Measurements from ENCODE around the gene CREB3L2. TPM values are rescaled to one million over a fixed set of nuclear protein-coding genes. Genes with fewer than 3 reads are reported as not detected.

The CREB3L2 gene
- total and polyA plus RNA-seq, 10 of the 15 experiments (the other 5 are each of a cell fraction or from before 2014, with no cell fraction given): 6.4 to 67.1 (median 26.2) TPM

DNA sequence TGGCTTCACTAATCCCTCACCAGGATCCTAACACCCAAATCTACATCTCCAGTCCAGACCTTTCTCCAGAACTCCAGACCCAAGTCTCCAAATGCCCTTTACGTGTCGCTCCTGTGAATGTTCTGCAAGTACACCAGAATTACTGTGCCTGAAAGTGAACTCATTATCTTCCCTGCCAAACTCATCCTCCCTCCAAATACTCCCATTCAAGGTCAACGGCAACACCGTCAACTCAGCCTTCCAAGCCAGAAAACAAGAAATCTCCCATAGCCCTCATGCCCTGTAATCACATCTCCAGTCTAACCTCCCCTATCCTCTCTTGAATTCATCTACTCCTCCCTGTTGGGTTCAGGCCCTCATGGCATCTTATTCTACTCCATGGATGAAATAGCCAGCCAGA lies 12.3 kb downstream of the CREB3L2 start:
- Histone ChIP-seq H2AFZ (ENCODE audit: control insufficient read depth, low read depth, low read length) (no peak overlapping the region), H3K27ac (ENCODE audit: control insufficient read depth, insufficient read depth) (peak overlapping the region; percentile 95; the same call in 1 of the 2 replicates), H3K4me2 (ENCODE audit: control insufficient read depth, insufficient read depth) (peak overlapping the region; percentile 76), H3K9ac (ENCODE audit: control insufficient read depth, insufficient read depth, low read length) (no peak overlapping the region), H3K4me3 (no peak overlapping the region), H3K4me1 (ENCODE audit: control insufficient read depth, insufficient read depth, low read length) (peaks cover 73% of the 10 kb centered on the region), H3K79me2 (ENCODE audit: control insufficient read depth, insufficient read depth, low read length) (peaks cover 96% of the 10 kb centered on the region), H3K36me3 (ENCODE audit: control insufficient read depth in 2 of 2, insufficient read depth in 2 of 2, low read length in 1 of 2) (peaks cover 2 to 5% of the 10 kb centered on the region in 2 experiments), H4K20me1 (ENCODE audit: control insufficient read depth, insufficient read depth) (no peaks in the 10 kb centered on the region), H3K9me3 (replicated peaks; ENCODE audit: control insufficient read depth, insufficient read depth, low read length) (peaks cover 2% of the 10 kb centered on the region; the same call in 2 of the 3 replicates), H3K27me3 (replicated peaks in 1 of 2; ENCODE audit: control insufficient read depth in 2 of 2, insufficient read depth in 2 of 2, low read length in 1 of 2) (no peaks in the 10 kb centered on the region)
- BruUV-seq (replicated peaks): no TSS peak
- ChIA-PET SMC1A (ENCODE audit: uncharacterized antibody, unreplicated experiment) (interaction anchor here (4.0 to 23.6 kb wide), 2 partner anchors 12 to 86 kb away, joined by 15 to 516 read pairs; partner anchors contain the start of gene CREB3L2), POLR2A (interaction anchor here (8.0 kb wide), 1 partner anchor 10 kb away, joined by 127 read pairs; the partner anchor contains the start of gene CREB3L2), CTCF (interaction anchor here (1.2 to 22.6 kb wide), 6 partner anchors 10 to 80 kb away, joined by 3 to 704 read pairs (median 11); partner anchors contain the start of gene CREB3L2), RAD21 (ENCODE audit: unreplicated experiment) (interaction anchor here (2.4 to 14.1 kb wide), 3 partner anchors 8 to 11 kb away, joined by 9 to 148 read pairs (median 77); partner anchors contain the start of gene CREB3L2)
- in situ Hi-C loops (cut with MboI) (no loop called here), intact Hi-C loops (cut with micrococcal nuclease; ENCODE audit: unreplicated experiment) (loop anchor here (5.0 kb wide), 1 partner anchor 52 kb away; no protein-coding TSS in a partner anchor)
- WGBS (ENCODE audit: insufficient coverage, insufficient replicate concordance, low lambda C conversion rate, missing lambda C conversion rate): 97% methylated on average over 4 of the region's 4 CpGs
- no peak for ATAC-seq
- no peak for FAIRE-seq
- DNase-seq (ENCODE audit: low read depth, low spot score): no peak
- TF ChIP-seq GATAD2B (conservative IDR thresholded peaks at IDR 0.05; ENCODE audit: low read depth) (no peak), TCF12 (IDR thresholded peaks at IDR 0.05; ENCODE audit: low read depth, low read length) (no peak), ATF7 (IDR thresholded peaks at IDR 0.05; ENCODE audit: low read depth) (no peak), CHD4 (IDR thresholded peaks at IDR 0.05) (no peak), EP300 (IDR thresholded peaks at IDR 0.05; ENCODE audit: borderline replicate concordance in 1 of 2, control insufficient read depth in 1 of 2, low read depth in 2 of 2, low read length in 2 of 2) (no peak), SMC3 (IDR thresholded peaks at IDR 0.05; ENCODE audit: borderline replicate concordance, low read length) (no peak), CEBPB (IDR thresholded peaks at IDR 0.05; ENCODE audit: borderline replicate concordance in 1 of 2, low read depth in 2 of 2, low read length in 2 of 2) (no peak), YBX1 (IDR thresholded peaks at IDR 0.05) (no peak), TCF3 (IDR thresholded peaks at IDR 0.05; ENCODE audit: borderline replicate concordance, insufficient read depth, low read depth, low read length) (no peak), BRCA1 (IDR thresholded peaks at IDR 0.05; ENCODE audit: low read depth, low read length) (no peak), MYC (IDR thresholded peaks at IDR 0.05; ENCODE audit: insufficient read depth, insufficient read length, insufficient replicate concordance, low read length, severe bottlenecking) (no peak), RAD21 (IDR thresholded peaks at IDR 0.05; ENCODE audit: insufficient read depth, low read depth, low read length) (no peak)
- TF ChIP-seq, protein P1, sequence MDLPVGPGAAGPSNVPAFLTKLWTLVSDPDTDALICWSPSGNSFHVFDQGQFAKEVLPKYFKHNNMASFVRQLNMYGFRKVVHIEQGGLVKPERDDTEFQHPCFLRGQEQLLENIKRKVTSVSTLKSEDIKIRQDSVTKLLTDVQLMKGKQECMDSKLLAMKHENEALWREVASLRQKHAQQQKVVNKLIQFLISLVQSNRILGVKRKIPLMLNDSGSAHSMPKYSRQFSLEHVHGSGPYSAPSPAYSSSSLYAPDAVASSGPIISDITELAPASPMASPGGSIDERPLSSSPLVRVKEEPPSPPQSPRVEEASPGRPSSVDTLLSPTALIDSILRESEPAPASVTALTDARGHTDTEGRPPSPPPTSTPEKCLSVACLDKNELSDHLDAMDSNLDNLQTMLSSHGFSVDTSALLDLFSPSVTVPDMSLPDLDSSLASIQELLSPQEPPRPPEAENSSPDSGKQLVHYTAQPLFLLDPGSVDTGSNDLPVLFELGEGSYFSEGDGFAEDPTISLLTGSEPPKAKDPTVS (IDR thresholded peaks at IDR 0.05; ENCODE audit: low read depth, low read length): no peak
- TF ChIP-seq, protein P2, sequence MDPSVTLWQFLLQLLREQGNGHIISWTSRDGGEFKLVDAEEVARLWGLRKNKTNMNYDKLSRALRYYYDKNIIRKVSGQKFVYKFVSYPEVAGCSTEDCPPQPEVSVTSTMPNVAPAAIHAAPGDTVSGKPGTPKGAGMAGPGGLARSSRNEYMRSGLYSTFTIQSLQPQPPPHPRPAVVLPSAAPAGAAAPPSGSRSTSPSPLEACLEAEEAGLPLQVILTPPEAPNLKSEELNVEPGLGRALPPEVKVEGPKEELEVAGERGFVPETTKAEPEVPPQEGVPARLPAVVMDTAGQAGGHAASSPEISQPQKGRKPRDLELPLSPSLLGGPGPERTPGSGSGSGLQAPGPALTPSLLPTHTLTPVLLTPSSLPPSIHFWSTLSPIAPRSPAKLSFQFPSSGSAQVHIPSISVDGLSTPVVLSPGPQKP (IDR thresholded peaks at IDR 0.05; ENCODE audit: low read depth, low read length): no peak
- TF ChIP-seq, protein P3, sequence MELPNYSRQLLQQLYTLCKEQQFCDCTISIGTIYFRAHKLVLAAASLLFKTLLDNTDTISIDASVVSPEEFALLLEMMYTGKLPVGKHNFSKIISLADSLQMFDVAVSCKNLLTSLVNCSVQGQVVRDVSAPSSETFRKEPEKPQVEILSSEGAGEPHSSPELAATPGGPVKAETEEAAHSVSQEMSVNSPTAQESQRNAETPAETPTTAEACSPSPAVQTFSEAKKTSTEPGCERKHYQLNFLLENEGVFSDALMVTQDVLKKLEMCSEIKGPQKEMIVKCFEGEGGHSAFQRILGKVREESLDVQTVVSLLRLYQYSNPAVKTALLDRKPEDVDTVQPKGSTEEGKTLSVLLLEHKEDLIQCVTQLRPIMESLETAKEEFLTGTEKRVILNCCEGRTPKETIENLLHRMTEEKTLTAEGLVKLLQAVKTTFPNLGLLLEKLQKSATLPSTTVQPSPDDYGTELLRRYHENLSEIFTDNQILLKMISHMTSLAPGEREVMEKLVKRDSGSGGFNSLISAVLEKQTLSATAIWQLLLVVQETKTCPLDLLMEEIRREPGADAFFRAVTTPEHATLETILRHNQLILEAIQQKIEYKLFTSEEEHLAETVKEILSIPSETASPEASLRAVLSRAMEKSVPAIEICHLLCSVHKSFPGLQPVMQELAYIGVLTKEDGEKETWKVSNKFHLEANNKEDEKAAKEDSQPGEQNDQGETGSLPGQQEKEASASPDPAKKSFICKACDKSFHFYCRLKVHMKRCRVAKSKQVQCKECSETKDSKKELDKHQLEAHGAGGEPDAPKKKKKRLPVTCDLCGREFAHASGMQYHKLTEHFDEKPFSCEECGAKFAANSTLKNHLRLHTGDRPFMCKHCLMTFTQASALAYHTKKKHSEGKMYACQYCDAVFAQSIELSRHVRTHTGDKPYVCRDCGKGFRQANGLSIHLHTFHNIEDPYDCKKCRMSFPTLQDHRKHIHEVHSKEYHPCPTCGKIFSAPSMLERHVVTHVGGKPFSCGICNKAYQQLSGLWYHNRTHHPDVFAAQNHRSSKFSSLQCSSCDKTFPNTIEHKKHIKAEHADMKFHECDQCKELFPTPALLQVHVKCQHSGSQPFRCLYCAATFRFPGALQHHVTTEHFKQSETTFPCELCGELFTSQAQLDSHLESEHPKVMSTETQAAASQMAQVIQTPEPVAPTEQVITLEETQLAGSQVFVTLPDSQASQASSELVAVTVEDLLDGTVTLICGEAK (IDR thresholded peaks at IDR 0.05; ENCODE audit: borderline replicate concordance): no peak

Measured in GM12878 (cell line).